Neuron (in vitro differentiated cells): ENCODE data around the gene FASN.
"Not testable (repeated sequence)": the region's sequence is repeated elsewhere in the genome, so short reads cannot be mapped to it uniquely, and the experiment has no call there.

Source experiments
- H2AFZ ChIP-seq: one replicate; pipeline ENCODE4 v1.6.1; 2013; ENCODE audit warnings: low read depth, mild to moderate bottlenecking, inconsistent platforms, low read length, moderate library complexity
- H3K27me3 ChIP-seq: one replicate; pipeline ENCODE4 v1.6.1; 2013; ENCODE audit warnings: low read length; ENCODE audit not compliant: insufficient read depth
- H3K36me3 ChIP-seq: one replicate; pipeline ENCODE4 v1.6.1; 2013; ENCODE audit warnings: low read length; ENCODE audit not compliant: insufficient read depth
- H3K4me1 ChIP-seq: one replicate; pipeline ENCODE4 v1.6.1; 2013; ENCODE audit warnings: low read length; ENCODE audit not compliant: insufficient read depth
- H3K4me3 ChIP-seq: 2 replicates; pipeline ENCODE4 v1.5.1; 2013; ENCODE audit warnings: mild to moderate bottlenecking, low read length, moderate library complexity
- H3K9me3 ChIP-seq: one replicate; pipeline ENCODE4 v1.6.1; 2013; ENCODE audit warnings: low read length

Gene FASN

DNA sequence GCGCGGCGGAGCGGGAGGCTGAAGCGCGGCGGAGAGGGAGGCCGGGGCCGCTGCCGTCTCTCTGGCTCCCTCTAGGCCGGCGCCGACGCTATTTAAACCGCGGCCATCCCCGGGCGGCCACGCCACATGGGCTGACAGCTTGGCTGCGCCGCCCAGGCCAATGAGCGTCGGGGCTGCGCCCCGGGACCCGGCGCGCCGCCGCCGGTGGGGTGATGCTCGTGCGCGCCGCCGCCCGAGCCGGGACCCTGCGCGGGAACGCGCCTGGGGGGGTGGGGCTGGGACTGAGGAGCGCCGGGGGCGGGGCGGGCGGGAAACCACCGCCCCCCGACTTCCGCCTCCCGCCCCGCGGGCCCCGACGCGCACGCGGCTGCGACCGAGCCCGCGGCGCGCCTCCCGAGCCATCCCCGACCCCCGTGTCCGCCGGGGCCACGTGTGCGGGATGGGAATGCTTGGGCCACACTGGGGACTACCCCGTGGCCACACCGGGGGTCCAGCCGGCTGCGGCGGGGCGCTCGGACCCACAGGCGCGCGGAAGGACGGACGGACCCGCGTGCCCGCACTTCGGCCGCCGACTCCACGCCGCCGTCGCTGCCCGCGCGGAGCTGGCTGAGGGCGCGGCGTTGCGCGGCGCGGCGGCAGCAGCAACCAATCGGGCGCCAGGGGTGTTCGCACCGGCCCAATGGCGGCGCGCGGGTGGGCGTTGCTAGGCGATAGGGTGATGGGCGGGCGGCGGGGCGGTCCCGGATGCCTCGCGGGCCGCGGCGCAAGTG lies at the start of gene FASN:
FASN (minus strand) TSS at position 68 of the 770 bp plus-strand sequence. CDS start 1,791 bp downstream, outside the sequence.
- no peaks in the 10 kb centered on the region for H3K27me3 ChIP-seq
- H3K9me3 ChIP-seq: peaks cover 2% of the 10 kb centered on the region
- H3K36me3 ChIP-seq: peaks cover 26% of the 10 kb centered on the region
- H3K4me3 ChIP-seq: peak within 1 kb of the TSS; percentile 79
- H3K4me1 ChIP-seq: peaks cover 32% of the 10 kb centered on the region
- H2AFZ ChIP-seq: no peak within 1 kb of the TSS

- no peak overlapping the region for H3K4me3 ChIP-seq
- no peaks in the 10 kb centered on the region for H3K36me3 ChIP-seq
- no peaks in the 10 kb centered on the region for H3K4me1 ChIP-seq
- H3K27me3 ChIP-seq: no peaks in the 10 kb centered on the region
- no peak overlapping the region for H2AFZ ChIP-seq
- no peaks in the 10 kb centered on the region for H3K9me3 ChIP-seq
Measured at GRCh38 chr17:82146663-82147654, 48.9 kb upstream of the FASN start.

GRCh38 chr17:82145550-82146155 lies 47.6 kb upstream of the FASN start:
- Histone ChIP-seq H3K36me3 (no peaks in the 10 kb centered on the region), H3K27me3 (no peaks in the 10 kb centered on the region), H3K4me1 (no peaks in the 10 kb centered on the region), H3K9me3 (no peaks in the 10 kb centered on the region), H3K4me3 (no peak overlapping the region), H2AFZ (no peak overlapping the region)

GRCh38 chr17:82143333-82143732 lies 45.3 kb upstream of the FASN start:
- Histone ChIP-seq H2AFZ (no peak overlapping the region), H3K9me3 (no peaks in the 10 kb centered on the region), H3K4me3 (no peak overlapping the region), H3K4me1 (no peaks in the 10 kb centered on the region), H3K36me3 (peaks cover 2% of the 10 kb centered on the region), H3K27me3 (no peaks in the 10 kb centered on the region)

DNA sequence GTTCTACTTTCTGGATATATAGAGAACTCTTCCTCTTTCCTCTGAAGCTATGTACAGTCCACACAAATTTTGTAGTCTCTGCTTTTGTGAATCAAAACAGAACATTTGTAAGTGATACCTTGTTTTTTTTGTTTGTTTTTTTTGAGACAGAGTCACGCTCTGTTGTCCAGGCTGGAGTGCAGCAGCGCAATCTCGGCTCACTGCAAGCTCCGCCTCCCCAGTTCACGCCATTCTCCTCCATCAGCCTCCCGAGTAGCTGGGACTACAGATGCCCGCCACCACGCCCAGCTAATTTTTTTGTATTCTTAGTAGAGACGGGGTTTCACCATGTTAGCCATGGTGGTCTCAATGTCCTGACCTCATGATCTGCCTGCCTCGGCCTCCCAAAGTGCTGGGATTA lies 41.9 kb upstream of the FASN start:
- H3K27me3 ChIP-seq, H3K36me3 ChIP-seq, H3K4me1 ChIP-seq, H3K9me3 ChIP-seq, H3K4me3 ChIP-seq, H2AFZ ChIP-seq: not testable (repeated sequence)

DNA sequence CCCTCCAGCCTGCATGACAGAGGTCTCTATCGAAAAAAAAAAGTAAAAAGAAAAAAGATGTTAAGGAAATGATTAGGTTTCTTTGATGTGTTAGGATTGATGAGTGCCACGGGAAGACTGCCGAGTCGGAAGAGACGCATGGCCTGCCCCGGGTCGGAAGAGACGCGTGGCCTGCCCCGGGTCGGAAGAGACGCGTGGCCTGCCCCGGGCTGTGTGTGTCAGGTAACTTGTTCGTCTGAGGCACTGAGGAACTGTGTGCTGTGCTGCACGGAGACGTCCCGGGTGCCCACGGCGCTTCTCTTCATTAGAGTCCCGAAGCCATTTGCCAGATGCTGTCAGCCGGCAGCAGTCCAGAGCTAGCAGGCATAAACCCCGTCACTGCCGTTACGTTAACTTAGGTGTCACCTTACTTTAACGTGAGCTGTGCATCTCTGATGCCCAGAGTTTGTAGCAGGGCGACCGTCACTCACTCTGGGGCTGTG lies 40.5 kb upstream of the FASN start:
- H3K4me1 ChIP-seq: no peaks in the 10 kb centered on the region
- no peaks in the 10 kb centered on the region for H3K9me3 ChIP-seq
- peaks cover 2% of the 10 kb centered on the region for H3K36me3 ChIP-seq
- H3K27me3 ChIP-seq: no peaks in the 10 kb centered on the region
- no peak overlapping the region for H3K4me3 ChIP-seq
- no peak overlapping the region for H2AFZ ChIP-seq

GRCh38 chr17:82134101-82134500 lies 36.1 kb upstream of the FASN start:
- no peak overlapping the region for H2AFZ ChIP-seq
- H3K36me3 ChIP-seq: no peaks in the 10 kb centered on the region
- no peak overlapping the region for H3K4me3 ChIP-seq

DNA sequence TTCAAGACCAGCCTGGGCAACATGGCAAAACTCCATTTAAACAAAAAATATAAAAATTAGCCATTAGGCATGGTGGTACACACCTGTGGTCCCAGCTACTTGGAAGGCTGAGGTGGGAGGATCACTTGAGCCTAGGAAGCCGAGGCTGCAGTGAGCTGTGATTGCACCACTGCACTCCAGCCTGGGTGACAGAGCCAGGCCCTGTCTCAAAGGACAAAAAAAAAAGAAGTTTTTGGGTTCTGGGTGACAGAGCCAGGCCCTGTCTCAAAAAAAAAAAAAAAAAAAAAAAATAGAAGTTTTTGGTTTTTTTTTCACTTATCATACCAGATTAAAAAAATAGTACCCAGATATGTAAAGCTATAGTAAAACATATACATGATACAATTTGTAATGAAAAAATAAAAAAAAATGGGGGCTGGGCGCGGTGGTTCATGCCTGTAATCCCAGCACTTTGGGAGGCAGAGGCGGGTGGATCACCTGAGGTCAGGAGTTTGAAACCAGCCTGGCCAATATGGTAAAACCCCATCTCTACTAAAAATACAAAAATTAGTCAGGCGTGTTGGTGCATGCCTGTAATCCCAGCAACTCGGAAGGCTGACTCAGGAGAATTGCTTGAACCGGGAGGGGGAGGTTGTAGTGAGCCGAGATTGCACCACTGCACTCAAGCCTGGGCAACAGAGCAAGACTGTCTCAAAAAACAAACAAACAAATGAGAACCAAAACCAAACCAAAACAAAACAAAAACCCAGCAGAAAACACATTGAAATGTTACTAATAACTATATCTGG lies 35.3 kb upstream of the FASN start:
- not testable (repeated sequence) for H2AFZ ChIP-seq, H3K27me3 ChIP-seq, H3K9me3 ChIP-seq, H3K4me3 ChIP-seq, H3K4me1 ChIP-seq, H3K36me3 ChIP-seq

More at GRCh38 chr17:82134101-82134500, 36.1 kb upstream of the FASN start:
- Histone ChIP-seq H3K4me1 (no peaks in the 10 kb centered on the region), H3K9me3 (no peaks in the 10 kb centered on the region), H3K27me3 (no peaks in the 10 kb centered on the region)

DNA sequence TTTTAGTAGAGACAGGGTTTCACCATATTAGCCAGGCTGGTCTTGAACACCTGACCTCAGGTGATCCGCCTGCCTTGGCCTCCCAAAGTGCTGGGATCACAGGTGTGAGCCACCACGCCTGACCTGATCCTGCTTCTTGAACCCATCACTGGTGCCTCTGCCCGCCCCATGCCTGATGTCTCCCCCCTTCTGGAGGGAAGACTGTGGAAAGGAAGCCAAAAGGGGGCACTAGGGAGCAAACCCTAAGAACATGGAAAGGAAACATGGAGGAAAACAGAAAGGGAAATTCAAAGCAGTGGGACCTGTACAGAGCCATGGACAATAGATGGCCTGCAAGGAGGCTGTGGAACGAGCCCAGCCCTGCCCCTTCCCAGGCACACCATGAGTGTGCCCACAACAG lies 31.1 kb upstream of the FASN start:
- no peaks in the 10 kb centered on the region for H3K4me1 ChIP-seq
- peaks cover 9% of the 10 kb centered on the region for H3K36me3 ChIP-seq
- H2AFZ ChIP-seq: no peak overlapping the region
- H3K27me3 ChIP-seq: no peaks in the 10 kb centered on the region
- H3K9me3 ChIP-seq: no peaks in the 10 kb centered on the region
- H3K4me3 ChIP-seq: no peak overlapping the region

DNA sequence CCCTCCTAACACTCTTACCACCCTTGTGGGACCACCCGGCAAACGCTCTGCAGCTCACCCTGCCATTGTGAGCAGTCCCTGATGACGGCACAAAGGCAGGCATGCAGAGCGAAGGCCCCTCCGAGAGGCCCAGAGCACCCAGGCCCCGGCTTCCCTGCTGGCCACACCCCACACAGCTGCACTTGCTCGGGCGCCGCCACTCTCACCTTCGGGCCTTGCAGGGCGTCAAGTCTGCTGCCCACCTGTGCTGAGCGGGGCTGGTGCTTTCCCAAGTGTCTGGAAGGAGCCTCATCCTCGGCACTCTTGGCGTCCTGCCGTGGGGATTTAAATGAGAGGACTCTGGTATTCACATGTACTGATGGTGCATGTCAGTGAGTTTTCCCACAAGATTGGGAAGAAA lies 30.3 kb upstream of the FASN start:
- Histone ChIP-seq H3K36me3 (peaks cover 9% of the 10 kb centered on the region), H3K9me3 (no peaks in the 10 kb centered on the region), H3K4me3 (no peak overlapping the region), H3K27me3 (no peaks in the 10 kb centered on the region), H2AFZ (no peak overlapping the region), H3K4me1 (no peaks in the 10 kb centered on the region)

DNA sequence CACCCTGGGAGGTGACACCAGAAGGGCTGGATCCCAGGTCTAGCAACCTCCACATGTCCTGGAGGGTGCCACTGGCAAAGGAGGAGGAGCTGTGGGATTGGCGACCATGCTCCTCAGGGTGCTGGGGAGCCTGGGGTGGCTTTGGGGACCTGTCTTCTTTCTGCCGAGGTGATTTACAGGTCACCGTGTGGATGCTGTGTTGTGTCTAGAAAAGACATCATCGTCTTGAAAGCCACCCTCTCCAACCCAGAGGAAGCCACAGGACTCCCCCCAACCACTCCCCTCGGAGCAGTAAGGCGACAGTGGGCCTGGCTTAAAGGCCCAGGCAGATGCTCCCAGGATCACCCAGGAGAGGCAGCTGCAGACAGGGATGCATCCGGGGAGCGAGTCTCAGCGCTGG lies 29.7 kb upstream of the FASN start:
- Histone ChIP-seq H2AFZ (no peak overlapping the region), H3K27me3 (no peaks in the 10 kb centered on the region), H3K4me3 (no peak overlapping the region), H3K4me1 (no peaks in the 10 kb centered on the region), H3K36me3 (peaks cover 9% of the 10 kb centered on the region), H3K9me3 (no peaks in the 10 kb centered on the region)

- Histone ChIP-seq H3K4me3 (no peak overlapping the region), H3K27me3 (no peaks in the 10 kb centered on the region), H3K36me3 (peaks cover 9% of the 10 kb centered on the region), H2AFZ (no peak overlapping the region), H3K9me3 (no peaks in the 10 kb centered on the region), H3K4me1 (no peaks in the 10 kb centered on the region)
Measured at GRCh38 chr17:82127315-82127595, 29.2 kb upstream of the FASN start.
